ENCODE results near the gene KLHDC4. TPM values are rescaled to one million over a fixed set of nuclear protein-coding genes. Genes with fewer than 3 reads are reported as not detected.
"Not testable (repeated sequence)": the region's sequence is repeated elsewhere in the genome, so short reads cannot be mapped to it uniquely, and the experiment has no call there.

The KLHDC4 gene
- total RNA-seq, 1 donor from 2014 or later = 84.7 TPM

DNA sequence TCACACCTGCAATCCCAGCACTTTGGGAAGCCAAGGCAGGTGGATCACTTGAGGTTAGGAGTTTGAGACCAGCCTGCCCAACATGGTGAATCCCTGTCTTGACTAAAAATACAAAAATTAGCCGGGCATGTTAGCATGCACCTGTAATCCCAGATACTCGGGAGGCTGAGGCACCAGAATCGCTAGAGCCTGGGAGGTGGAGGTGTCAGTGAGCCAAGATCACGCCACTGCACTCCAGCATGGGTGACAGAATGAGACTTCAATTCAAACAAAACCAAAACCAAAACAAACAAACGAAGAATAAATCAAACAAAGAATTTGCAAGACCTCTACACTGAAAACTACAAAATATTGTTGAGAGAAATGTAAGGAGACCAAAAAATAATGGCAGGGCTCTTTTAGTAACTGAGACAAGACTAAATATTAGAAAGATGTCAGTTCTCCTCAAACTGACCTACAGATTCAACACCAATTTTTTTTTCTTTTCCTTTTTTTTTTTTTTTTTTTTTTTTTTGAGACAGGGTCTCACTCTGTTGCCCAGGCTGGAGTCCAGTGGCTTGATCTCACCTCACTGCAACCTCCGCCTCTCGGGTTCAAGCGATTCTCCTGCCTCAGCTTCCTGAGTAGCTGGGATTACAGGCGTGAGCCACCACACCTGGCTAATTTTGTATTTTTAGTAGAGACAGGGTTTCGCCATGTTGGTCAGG lies 23.1 kb upstream of the KLHDC4 start:
- intact Hi-C loops (cut with micrococcal nuclease) = not testable (repeated sequence)

DNA sequence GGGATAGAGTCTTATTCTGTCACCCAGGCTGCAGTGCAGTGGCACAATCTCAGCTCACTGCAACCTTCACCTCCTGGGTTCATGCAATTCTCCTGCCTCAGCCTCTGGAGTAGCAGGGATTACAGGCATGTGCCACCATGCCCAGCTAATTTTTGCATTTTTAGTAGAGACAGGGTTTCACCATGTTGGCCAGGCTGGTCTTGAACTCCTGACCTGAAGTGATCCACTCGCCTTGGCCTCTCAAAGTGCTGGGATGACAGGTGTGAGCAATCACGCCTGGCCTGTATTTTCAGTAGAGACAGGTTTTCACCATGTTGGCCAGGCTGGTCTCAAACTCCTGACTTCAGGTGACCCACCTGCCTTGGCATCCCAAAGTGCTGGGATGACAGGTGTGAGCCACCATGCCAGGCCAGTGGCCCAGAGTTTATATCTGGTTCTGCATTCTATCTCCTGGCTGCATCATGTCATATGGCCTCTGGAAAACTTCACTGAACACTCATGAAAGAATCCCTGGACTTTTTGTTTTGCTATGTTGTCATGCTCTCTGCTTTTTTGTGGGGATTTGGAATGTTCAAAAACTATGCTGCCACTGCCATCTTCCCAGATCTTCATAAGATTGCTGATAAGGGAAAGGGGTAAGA lies 21.8 kb upstream of the KLHDC4 start:
- intact Hi-C loops (cut with micrococcal nuclease) = not testable (repeated sequence)

- intact Hi-C loops (cut with micrococcal nuclease) = no loop called here
Measured at GRCh38 chr16:87784812-87785211, 19.0 kb upstream of the KLHDC4 start.

DNA sequence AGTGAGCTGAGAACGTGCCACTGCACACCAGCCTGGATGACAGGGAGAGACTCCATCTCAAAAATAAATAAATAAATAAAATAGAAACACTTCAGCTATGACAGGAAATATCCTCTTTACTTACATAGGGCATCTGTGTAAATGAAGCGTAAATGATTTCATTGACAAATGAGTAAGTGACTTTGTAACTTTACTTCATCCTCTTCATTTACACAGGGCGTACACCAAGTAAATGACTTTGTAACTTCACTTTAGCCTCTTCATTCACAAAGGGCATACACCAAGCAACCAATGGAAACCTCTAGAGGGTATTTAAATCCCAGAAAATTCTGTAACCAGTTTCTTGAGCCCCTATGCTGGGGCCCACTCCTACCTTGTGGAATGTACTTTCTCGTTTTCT lies 16.2 kb upstream of the KLHDC4 start:
- intact Hi-C loops (cut with micrococcal nuclease) = no loop called here

GRCh38 chr16:87780385-87780989 lies 14.7 kb upstream of the KLHDC4 start:
- intact Hi-C loops (cut with micrococcal nuclease) = no loop called here

GRCh38 chr16:87778830-87779579 lies 13.2 kb upstream of the KLHDC4 start:
- intact Hi-C loops (cut with micrococcal nuclease) = loop anchor here (1.0 to 5.0 kb wide), 8 partner anchors 13 to 658 kb away; partner anchors contain the start of gene BANP

- intact Hi-C loops (cut with micrococcal nuclease) = loop anchor here (1.0 to 5.0 kb wide), 2 partner anchors 12 to 659 kb away; no protein-coding TSS in a partner anchor
Measured at GRCh38 chr16:87778476-87778829, 12.7 kb upstream of the KLHDC4 start.

DNA sequence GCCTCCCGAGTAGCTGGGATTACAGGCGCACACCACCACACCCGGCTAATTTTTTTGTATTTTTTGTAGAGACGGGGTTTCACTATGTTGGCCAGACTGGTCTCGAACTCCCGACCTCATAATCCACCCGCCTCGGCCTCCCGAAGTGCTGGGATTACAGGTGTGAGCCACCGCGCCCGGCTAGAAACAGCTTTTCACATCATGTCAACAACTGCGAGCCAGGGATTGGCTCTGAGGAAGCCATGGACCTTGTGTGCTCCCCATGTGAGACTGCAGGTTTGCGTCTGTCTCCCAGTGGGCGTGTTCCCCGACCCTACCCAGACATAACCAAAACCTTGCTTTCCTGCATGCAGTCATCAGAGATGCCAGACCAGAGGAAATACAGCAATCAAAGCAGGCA lies 8.1 kb upstream of the KLHDC4 start:
- intact Hi-C loops (cut with micrococcal nuclease) = not testable (repeated sequence)

DNA sequence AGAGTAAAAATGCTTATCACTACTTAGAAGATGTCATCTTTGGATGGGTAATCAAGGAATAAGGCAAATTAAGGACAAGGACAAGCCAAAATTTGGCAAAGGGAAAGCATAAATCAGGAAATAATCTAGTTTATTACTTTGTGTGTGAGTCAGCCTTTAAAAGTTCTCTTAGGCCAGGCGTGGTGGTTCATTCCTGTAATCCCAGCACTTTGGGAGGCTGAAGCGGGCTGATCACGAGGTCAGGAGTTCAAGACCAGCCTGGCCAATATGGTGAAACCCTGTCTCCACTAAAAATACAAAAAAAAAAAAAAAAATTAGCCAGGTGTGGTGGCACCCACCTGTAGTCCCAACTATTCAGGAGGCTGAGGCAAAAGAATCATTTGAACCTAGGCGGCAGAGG lies 1.7 kb upstream of the KLHDC4 start:
- intact Hi-C loops (cut with micrococcal nuclease) = loop anchor here (2.0 to 10.0 kb wide), 3 partner anchors 373 to 1203 kb away; partner anchors contain the start of genes C16orf95 and FOXC2

DNA sequence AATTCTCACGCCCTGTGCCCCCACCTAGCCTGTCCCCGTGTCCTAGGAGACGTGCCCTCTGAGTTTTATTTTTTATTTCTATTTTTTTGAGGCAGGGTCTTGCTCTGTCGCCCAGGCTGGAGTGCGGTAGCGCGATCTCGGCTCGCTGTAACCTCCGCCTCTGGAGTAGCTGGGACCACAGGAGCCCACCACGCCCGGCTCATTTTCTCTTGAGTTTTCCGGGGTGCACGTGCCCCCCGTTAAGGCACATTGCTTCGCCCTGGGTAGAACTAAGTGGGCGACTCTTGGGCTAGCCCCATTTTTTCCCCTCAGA lies 655 bp upstream of the KLHDC4 start:
- intact Hi-C loops (cut with micrococcal nuclease) = loop anchor here (1.0 to 10.0 kb wide), 6 partner anchors 12 to 1202 kb away; partner anchors contain the start of genes BANP, C16orf95 and FOXC2

- intact Hi-C loops (cut with micrococcal nuclease) = loop anchor here (1.0 to 10.0 kb wide), 4 partner anchors 83 to 1201 kb away; partner anchors contain the start of genes C16orf95, FOXC2 and ZCCHC14
Measured at GRCh38 chr16:87765473-87765775, 362 bp downstream of the KLHDC4 start.

GRCh38 chr16:87764600-87765472 lies 950 bp downstream of the KLHDC4 start:
- intact Hi-C loops (cut with micrococcal nuclease) = loop anchor here (1.0 to 10.0 kb wide), 4 partner anchors 83 to 1200 kb away; partner anchors contain the start of genes C16orf95, FOXC2 and ZCCHC14

DNA sequence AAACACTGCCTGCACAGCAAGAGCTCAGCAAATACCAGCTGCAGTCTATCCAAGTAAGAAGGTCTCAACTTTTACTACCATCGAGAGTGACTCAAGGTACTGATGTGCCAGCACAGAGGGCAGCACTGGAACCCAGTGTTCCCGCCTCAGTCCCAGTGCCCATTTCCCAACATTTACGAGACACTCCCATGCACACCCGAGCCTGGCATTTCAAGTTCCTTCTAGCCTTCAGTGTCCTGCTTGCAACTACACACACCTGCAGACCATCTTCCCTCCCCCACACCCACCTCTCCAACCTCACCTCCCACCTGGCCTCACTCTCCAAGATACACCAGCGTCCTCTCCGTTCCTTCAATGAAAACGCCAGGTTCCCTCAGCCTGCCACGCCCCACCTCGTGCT lies 3.2 kb downstream of the KLHDC4 start:
- intact Hi-C loops (cut with micrococcal nuclease) = loop anchor here (10.0 kb wide), 1 partner anchor 1198 kb away; the partner anchor contains the start of gene FOXC2

DNA sequence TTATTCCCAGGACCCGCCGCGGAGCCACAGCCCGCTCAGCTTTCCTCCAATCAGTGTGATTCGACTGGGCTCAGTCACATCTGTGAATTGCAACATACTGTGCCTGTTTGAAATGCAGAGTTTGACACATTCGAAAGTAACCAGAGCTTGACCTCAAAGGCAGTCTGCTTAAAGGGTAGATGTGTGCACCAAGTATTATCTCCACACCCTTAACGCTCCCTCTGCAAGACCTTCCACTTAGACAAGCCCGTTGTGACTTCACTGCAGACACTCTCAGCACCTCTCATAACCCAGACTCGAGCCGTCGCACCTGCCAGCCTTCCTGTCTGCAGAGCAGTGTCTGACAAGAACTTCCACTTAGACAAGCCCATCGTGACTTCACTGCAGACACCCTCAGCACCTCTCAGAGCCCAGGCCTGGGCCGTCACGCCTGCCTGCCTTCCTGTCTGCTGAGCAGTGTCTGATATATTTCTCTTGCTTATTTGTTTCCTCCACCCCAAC lies 3.7 kb downstream of the KLHDC4 start:
- intact Hi-C loops (cut with micrococcal nuclease) = loop anchor here (10.0 kb wide), 1 partner anchor 1197 kb away; the partner anchor contains the start of gene FOXC2

DNA sequence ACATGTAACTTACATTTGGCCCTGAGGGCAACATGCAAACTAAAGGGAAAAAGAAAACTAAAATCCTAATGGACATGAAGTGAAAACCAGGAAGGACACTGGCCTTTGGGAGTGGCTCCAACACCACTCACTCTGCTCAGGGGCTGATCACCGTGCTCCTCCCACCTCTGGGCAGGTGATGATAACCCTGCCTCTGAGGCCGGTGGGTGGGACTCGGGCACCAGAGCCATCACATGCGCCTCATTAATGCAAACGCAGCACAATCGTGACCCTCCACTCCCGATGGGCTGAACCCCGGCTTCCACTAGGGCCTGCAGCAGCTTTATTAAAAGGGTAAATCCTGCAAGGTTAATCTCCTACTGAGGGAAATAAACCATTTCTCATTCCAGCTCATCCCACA lies 4.7 kb downstream of the KLHDC4 start:
- intact Hi-C loops (cut with micrococcal nuclease) = loop anchor here (10.0 kb wide), 1 partner anchor 1196 kb away; the partner anchor contains the start of gene FOXC2

- intact Hi-C loops (cut with micrococcal nuclease) = no loop called here
Measured at GRCh38 chr16:87757841-87758426, 7.9 kb downstream of the KLHDC4 start.

DNA sequence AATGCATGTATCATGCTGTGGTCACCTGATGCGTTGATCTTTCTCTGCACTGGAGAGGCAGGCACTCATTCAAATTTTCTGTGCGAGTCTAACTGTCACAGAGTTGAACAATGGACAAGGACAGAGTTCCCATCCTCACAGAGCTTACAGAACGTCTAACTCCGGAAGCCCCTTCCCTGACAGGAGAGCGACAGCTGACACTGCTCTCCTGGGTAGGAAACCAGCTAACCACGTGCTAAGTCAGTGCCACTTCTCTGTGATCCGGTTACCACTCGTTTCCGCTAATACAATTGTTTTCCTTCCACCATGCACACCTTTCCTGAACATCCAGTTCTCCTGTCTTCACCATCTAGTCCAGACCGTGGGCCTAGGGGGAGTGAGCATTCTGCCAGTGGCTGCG lies 11.3 kb downstream of the KLHDC4 start:
- intact Hi-C loops (cut with micrococcal nuclease) = no loop called here

DNA sequence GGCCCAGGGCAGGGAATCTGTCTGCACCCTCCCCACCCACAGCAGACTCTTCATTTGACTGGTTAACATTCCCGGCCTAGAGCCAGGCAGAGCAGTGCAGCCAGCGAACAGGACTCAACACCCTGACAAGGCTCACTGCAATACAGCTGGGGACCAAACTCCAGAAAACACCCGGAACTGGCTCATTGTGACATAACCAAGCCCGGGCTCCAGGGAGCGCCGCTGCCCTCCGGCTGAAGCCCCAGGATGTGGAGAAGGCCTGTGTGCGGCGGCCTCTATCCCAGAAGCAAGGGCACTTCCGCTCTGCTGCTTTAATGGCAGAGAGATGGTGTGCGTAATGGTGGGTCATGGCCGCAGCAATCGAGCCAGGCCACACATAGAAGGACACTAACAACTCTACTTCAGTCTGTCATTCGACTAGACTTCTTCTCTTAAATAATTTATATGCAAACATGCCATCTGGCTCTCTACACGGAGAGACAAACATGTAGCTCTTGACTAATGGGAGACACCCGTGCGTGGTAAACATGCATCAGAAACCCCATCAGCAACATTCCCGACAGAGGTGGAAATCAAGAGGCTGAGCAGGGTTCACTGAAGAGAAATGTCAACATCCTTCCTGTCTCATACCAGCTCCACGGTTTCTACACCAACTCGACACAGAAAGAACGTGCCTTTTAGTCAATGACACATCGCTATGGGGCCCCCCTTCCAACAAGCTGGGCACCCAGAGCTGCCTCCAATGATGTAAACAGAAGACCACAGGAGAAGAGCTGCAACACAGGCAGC lies 18.0 kb downstream of the KLHDC4 start:
- intact Hi-C loops (cut with micrococcal nuclease) = no loop called here

DNA sequence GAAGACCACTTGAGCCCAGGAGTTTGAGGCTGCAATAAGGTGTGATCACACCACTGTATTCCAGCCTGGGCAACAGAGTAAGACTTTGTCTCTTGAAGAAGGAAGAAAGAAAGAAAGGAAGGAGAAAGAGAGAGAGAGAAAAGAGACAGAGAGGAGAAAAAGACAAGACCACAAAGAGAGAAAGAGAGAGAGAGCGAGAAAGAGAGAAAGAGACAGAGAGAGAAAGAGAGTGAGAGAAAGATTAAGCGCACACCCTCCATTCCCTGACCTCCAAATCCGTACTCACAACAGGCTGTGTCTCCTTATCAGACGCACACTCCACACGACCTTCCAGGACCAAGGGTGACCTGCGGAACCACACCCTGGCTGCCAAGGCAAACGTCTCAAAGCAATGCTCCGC lies 19.6 kb downstream of the KLHDC4 start:
- intact Hi-C loops (cut with micrococcal nuclease) = no loop called here

Data from T-helper 1 cell treated with Interleukin-12 subunit alpha and Interleukin-12 subunit beta and Interleukin-4 antibody, amounts not matched to agents 30 ng/mL and 1 ng/mL, for 36 hours (primary cell).